GM12892 (cell line): ENCODE results near the gene LRRN2.

ENCODE experiments used
- POLR2A ChIP-seq: IDR thresholded peaks from 2 replicates; pipeline ENCODE4 v1.6.1; 2011; ENCODE audit warnings: low read depth, low read length, control low read depth
- POLR2AphosphoS5 ChIP-seq: IDR thresholded peaks from 2 replicates; pipeline ENCODE4 v1.6.1; 2011; ENCODE audit warnings: low read depth, low read length, control low read depth

DNA sequence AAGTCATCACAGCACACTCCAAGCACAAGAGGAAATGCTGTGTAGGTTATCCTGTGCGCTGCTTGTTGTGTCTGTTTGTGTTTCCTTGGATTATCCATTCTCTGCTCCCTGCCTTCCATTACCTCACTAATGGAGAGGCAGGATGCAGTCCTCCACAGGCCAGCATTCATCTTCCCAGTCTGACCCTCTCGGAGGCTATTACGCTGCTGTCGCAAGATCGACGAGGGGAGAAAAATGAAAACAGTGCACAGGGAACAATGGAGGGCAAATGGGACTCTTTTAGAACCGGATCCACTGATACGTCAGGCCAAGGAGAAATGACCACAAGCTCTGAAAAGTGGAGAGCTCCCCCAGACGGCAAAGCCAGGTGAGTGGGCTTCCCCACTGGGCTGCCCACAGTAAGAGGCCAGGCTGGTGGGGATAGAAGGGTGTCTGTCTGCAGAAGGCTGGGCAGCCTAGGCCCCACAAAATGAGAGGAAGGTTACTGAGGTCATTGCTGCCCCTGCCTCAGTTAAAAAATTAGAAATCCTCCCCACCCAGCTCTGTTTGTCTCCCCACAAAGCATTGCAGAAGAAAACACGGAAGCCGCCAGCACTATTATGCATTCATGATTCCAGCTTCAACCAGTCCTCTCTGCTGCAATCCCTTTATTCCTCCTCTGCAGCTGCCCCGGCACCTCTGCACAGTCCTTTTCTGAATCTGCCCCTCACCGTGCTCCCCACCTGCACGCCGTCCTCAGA is 21.7 kb downstream of the LRRN2 start:
- TF ChIP-seq POLR2A (no peak), POLR2AphosphoS5 (no peak)
